Measurements from ENCODE around the gene PPP1R18.

- TF ChIP-seq, protein P1, sequence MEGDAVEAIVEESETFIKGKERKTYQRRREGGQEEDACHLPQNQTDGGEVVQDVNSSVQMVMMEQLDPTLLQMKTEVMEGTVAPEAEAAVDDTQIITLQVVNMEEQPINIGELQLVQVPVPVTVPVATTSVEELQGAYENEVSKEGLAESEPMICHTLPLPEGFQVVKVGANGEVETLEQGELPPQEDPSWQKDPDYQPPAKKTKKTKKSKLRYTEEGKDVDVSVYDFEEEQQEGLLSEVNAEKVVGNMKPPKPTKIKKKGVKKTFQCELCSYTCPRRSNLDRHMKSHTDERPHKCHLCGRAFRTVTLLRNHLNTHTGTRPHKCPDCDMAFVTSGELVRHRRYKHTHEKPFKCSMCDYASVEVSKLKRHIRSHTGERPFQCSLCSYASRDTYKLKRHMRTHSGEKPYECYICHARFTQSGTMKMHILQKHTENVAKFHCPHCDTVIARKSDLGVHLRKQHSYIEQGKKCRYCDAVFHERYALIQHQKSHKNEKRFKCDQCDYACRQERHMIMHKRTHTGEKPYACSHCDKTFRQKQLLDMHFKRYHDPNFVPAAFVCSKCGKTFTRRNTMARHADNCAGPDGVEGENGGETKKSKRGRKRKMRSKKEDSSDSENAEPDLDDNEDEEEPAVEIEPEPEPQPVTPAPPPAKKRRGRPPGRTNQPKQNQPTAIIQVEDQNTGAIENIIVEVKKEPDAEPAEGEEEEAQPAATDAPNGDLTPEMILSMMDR (IDR thresholded peaks at IDR 0.05 in 2 of 3, conservative IDR thresholded peaks at IDR 0.05 in 1 of 3; ENCODE audit: borderline replicate concordance in 1 of 3, insufficient read depth in 1 of 3, low read depth in 2 of 3, low read length in 2 of 3): no peak
- no peak for TF ChIP-seq REST (IDR thresholded peaks at IDR 0.05; ENCODE audit: low read depth)
- no peak for TF ChIP-seq SIN3A (IDR thresholded peaks at IDR 0.05; ENCODE audit: low read depth)
- no peak for TF ChIP-seq CEBPB (IDR thresholded peaks at IDR 0.05; ENCODE audit: low read depth)
- no peak for TF ChIP-seq SP1 (IDR thresholded peaks at IDR 0.05; ENCODE audit: low read depth)
- no peak for TF ChIP-seq EZH2 (IDR thresholded peaks at IDR 0.05)
- TF ChIP-seq POLR2A (IDR thresholded peaks at IDR 0.05; ENCODE audit: borderline replicate concordance, extremely low read depth, insufficient read depth, insufficient read length): no peak
- TF ChIP-seq TCF7L2 (IDR thresholded peaks at IDR 0.05; ENCODE audit: borderline replicate concordance, extremely low read depth, insufficient read depth, insufficient read length): no peak
- TF ChIP-seq POLR2AphosphoS5 (IDR thresholded peaks at IDR 0.05; ENCODE audit: low read depth, low read length): no peak
- no peak for TF ChIP-seq EZH2phosphoT487 (IDR thresholded peaks at IDR 0.05; ENCODE audit: borderline replicate concordance)
- TF ChIP-seq RAD21 (IDR thresholded peaks at IDR 0.05; ENCODE audit: low read depth): no peak
- TF ChIP-seq SRF (IDR thresholded peaks at IDR 0.05; ENCODE audit: low read depth): no peak
Observed at GRCh38 chr6:30700340-30700739, 13.9 kb upstream of the PPP1R18 start.

All from HCT116 (cell line).